Mucosa of descending colon (tissue), 3 donors: ENCODE data around the gene ZNF784. TPM values are rescaled to one million over a fixed set of nuclear protein-coding genes. Genes with fewer than 3 reads are reported as not detected.

ENCODE experiments used
- ATAC-seq: fragments of 200-7000 bp; cut with Tn5 transposase; one replicate; pipeline ENCODE4 v1.9.1; 2020; ENCODE audit warnings: mild to moderate bottlenecking, moderate library complexity
- DNase-seq, 3 donors: peaks; one replicate each; pipeline ENCODE4 v3.0.0-alpha.2; 2020
- H3K36me3 ChIP-seq: fragments of 200-600 bp; one replicate; pipeline ENCODE4 v1.8.0; 2021; ENCODE audit warnings: low read depth, mild to moderate bottlenecking
- H3K4me1 ChIP-seq: fragments of 200-600 bp; one replicate; pipeline ENCODE4 v1.8.0; 2021; ENCODE audit warnings: low read depth, mild to moderate bottlenecking
- H3K4me3 ChIP-seq: fragments of 200-600 bp; one replicate; pipeline ENCODE4 v1.8.0; 2021; ENCODE audit warnings: mild to moderate bottlenecking
- H3K9me3 ChIP-seq: fragments of 200-600 bp; one replicate; pipeline ENCODE4 v1.8.0; 2021; ENCODE audit warnings: mild to moderate bottlenecking
- CTCF ChIP-seq: fragments of 200-600 bp; IDR thresholded peaks from one replicate; pipeline ENCODE4 v1.8.0; 2022; ENCODE audit warnings: antibody characterized with exemption, mild to moderate bottlenecking
- intact Hi-C, 2 donors: fragments of 100-400 bp; cut with DNase I in 1 of 2; cut with micrococcal nuclease in 1 of 2; formaldehyde crosslinking; loops; one replicate each; pipeline versions ENCODE4 v1.11.0 to v1.11.1; 2022; cut with DNase I, micrococcal nuclease
- total RNA-seq, 3 donors: library from RNA; stranded (reverse); fragmentation: NEBNext Ultra II Directional in 2 of 3; extraction: Animal tissue kit (Norgen Biotek cat#: 25700) in 2 of 3; gene quantifications; one replicate each; pipeline versions ENCODE4 v1.2.1 to v1.2.4, GENCODE V29; 2021 to 2023
- donor health status: DM: no; HTN: no; CAD: no; lungs with moderate emphysema.
- donor health status: DM: no; HTN: no; CAD: no.
- donor health status: DM: no; HTN: yes; CAD: no.

Gene ZNF784
- total RNA-seq, 3 donors from 2014 or later = 8.7 to 13.8 (median 10.1) TPM

GRCh38 chr19:55615543-55616394 is 8.6 kb downstream of the ZNF784 start:
- no peak for ATAC-seq
- Histone ChIP-seq H3K4me3 (no peak overlapping the region), H3K36me3 (peaks cover 3% of the 10 kb centered on the region), H3K9me3 (no peaks in the 10 kb centered on the region), H3K4me1 (no peaks in the 10 kb centered on the region)
- DNase-seq = no peak
- no peak for TF ChIP-seq CTCF
- intact Hi-C loops = no loop called here

GRCh38 chr19:55614711-55615542 is 9.4 kb downstream of the ZNF784 start:
- DNase-seq = no peak
- intact Hi-C loops = no loop called here
- no peak for TF ChIP-seq CTCF
- Histone ChIP-seq H3K9me3 (no peaks in the 10 kb centered on the region), H3K4me3 (no peak overlapping the region), H3K4me1 (no peaks in the 10 kb centered on the region), H3K36me3 (peaks cover 3% of the 10 kb centered on the region)
- no peak for ATAC-seq

GRCh38 chr19:55613930-55614710 is 10.2 kb downstream of the ZNF784 start:
- peak in 1 of 3 donors; percentile 39 for DNase-seq
- peaks cover 3% of the 10 kb centered on the region for H3K36me3 ChIP-seq
- ATAC-seq = no peak
- H3K4me3 ChIP-seq = no peak overlapping the region
- no peaks in the 10 kb centered on the region for H3K9me3 ChIP-seq
- no peaks in the 10 kb centered on the region for H3K4me1 ChIP-seq
- no peak for TF ChIP-seq CTCF
- intact Hi-C loops = no loop called here

- no peak overlapping the region for H3K4me3 ChIP-seq
- no peak for TF ChIP-seq CTCF
- no peak for ATAC-seq
- intact Hi-C loops = no loop called here
- H3K4me1 ChIP-seq = no peaks in the 10 kb centered on the region
- peaks cover 3% of the 10 kb centered on the region for H3K36me3 ChIP-seq
- H3K9me3 ChIP-seq = no peaks in the 10 kb centered on the region
- DNase-seq = peak in 1 of 3 donors; percentile 47
Measured at GRCh38 chr19:55613396-55613795, 11.0 kb downstream of the ZNF784 start.

GRCh38 chr19:55611983-55612645 is 12.3 kb downstream of the ZNF784 start:
- H3K4me1 ChIP-seq = peaks cover 4% of the 10 kb centered on the region
- ATAC-seq = no peak
- intact Hi-C loops = no loop called here

More at GRCh38 chr19:55611983-55612645, 12.3 kb downstream of the ZNF784 start:
- Histone ChIP-seq H3K4me3 (no peak overlapping the region), H3K36me3 (peaks cover 3% of the 10 kb centered on the region), H3K9me3 (no peaks in the 10 kb centered on the region)
- no peak for TF ChIP-seq CTCF
- DNase-seq = no peak
